Neural progenitor cell (in vitro differentiated cells): ENCODE measurements around the gene DDX60. TPM values are rescaled to one million over a fixed set of nuclear protein-coding genes. Genes with fewer than 3 reads are reported as not detected.

Source experiments
- DNase-seq: peaks from one replicate; pipeline ENCODE4 v3.0.0-alpha.2; 2016; ENCODE audit warnings: low spot score
- H2AFZ ChIP-seq: fragments of 200-600 bp; sonication (generic); replicated peaks from 2 replicates; pipeline ENCODE4 v1.6.1; 2016; ENCODE audit warnings: antibody characterized with exemption
- H3F3A ChIP-seq: fragments of 200-600 bp; sonication (generic); 2 replicates; pipeline ENCODE4 v1.6.1; 2016; ENCODE audit warnings: antibody characterized with exemption, low read depth
- H3K27ac ChIP-seq: fragments of 200-600 bp; sonication (generic); 2 replicates; pipeline ENCODE4 v1.5.1; 2016; ENCODE audit warnings: mild to moderate bottlenecking
- H3K27me3 ChIP-seq: fragments of 200-600 bp; sonication (generic); 2 replicates; pipeline ENCODE4 v1.6.1; 2016; ENCODE audit warnings: mild to moderate bottlenecking, moderate library complexity
- H3K36me3 ChIP-seq: fragments of 200-600 bp; sonication (generic); 2 replicates; pipeline ENCODE4 v1.5.1; 2016
- H3K4me1 ChIP-seq: fragments of 200-600 bp; sonication (generic); 2 replicates; pipeline ENCODE4 v1.6.1; 2016; ENCODE audit warnings: mixed run types
- H3K4me2 ChIP-seq: fragments of 200-600 bp; sonication (generic); 2 replicates; pipeline ENCODE4 v1.6.1; 2016
- H3K4me3 ChIP-seq: fragments of 200-600 bp; sonication (generic); 2 replicates; pipeline ENCODE4 v1.5.1; 2016
- H3K79me2 ChIP-seq: fragments of 200-600 bp; sonication (generic); 2 replicates; pipeline ENCODE4 v1.6.1; 2016; ENCODE audit warnings: low read depth
- H3K9ac ChIP-seq: fragments of 200-600 bp; sonication (generic); 2 replicates; pipeline ENCODE4 v1.6.1; 2016
- H3K9me3 ChIP-seq: fragments of 200-600 bp; sonication (generic); 2 replicates; pipeline ENCODE4 v1.5.1; 2016; ENCODE audit warnings: low read depth
- H4K20me1 ChIP-seq: fragments of 200-600 bp; sonication (generic); 2 replicates; pipeline ENCODE4 v1.6.1; 2016; ENCODE audit warnings: low read depth
- H3K27ac Mint-ChIP-seq: 3 replicates; pipeline ENCODE4 v1.8.0; 2021; ENCODE audit warnings: mixed read lengths
- H3K27me3 Mint-ChIP-seq: 2 replicates; pipeline ENCODE4 v1.8.0; 2022; ENCODE audit warnings: low read depth, mild to moderate bottlenecking, inconsistent platforms, moderate library complexity, mixed read lengths; ENCODE audit not compliant: insufficient read depth
- H3K36me3 Mint-ChIP-seq: 3 replicates; pipeline ENCODE4 v1.8.0; 2021; ENCODE audit warnings: mixed read lengths
- H3K4me1 Mint-ChIP-seq: 3 replicates; pipeline ENCODE4 v1.8.0; 2021; ENCODE audit warnings: mixed read lengths
- H3K4me3 Mint-ChIP-seq: 3 replicates; pipeline ENCODE4 v1.8.0; 2021; ENCODE audit warnings: mild to moderate bottlenecking, moderate library complexity, mixed read lengths
- H3K9me3 Mint-ChIP-seq: 3 replicates; pipeline ENCODE4 v1.8.0; 2020; ENCODE audit warnings: mixed read lengths
- EZH2 ChIP-seq: fragments of 200-600 bp; sonication (generic); IDR thresholded peaks from 2 replicates; pipeline ENCODE4 v1.6.1; 2017; ENCODE audit warnings: antibody characterized with exemption, mild to moderate bottlenecking, moderate library complexity
- EZH2phosphoT487 ChIP-seq: fragments of 200-600 bp; sonication (generic); IDR thresholded peaks from 2 replicates; pipeline ENCODE4 v1.6.1; 2017; ENCODE audit warnings: antibody characterized with exemption
- total RNA-seq: library from RNA; depleted of rRNA; stranded (reverse); fragments of >200 nt; gene quantifications from 2 replicates; pipeline ENCODE4 v1.2.3, GENCODE V29; 2015; ENCODE audit warnings: low replicate concordance
- TF ChIP-seq, protein P1 (sequence below): fragments of 200-600 bp; sonication (generic); IDR thresholded peaks from 2 replicates; pipeline ENCODE4 v1.5.1; 2017; ENCODE audit warnings: antibody characterized with exemption, mild to moderate bottlenecking

Gene DDX60
- total RNA-seq, 1 donor from 2014 or later = 7.8 TPM

DNA sequence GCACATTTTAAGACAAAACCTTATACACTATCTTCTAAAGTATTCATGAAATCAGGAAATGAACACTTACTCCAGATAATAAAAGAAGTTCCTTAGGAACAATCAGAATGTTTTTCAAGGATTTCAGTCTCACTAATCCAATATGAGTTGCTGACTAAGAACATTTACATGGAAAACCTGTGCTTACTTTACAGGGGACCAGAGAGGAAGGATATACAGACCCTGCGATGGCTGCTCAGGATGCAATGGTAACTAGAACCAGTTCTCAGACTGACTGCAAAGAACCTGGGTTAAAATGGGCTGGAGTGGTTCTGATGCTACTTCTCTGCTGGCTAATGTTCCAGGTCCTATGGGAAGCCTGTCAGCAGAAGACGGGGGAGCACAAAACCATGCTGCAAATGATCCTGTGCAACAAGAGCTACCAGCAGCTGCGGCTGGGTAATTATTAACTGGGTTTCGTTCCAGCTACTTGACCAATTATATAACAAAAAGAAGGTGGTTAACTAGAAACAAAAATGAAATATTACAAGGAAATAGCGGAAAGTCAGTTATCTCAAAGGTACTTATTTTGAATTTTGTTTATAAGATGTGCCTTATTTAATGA, 140.9 kb downstream of the DDX60 start:
- no peak overlapping the region for H3K4me3 Mint-ChIP-seq

DNA sequence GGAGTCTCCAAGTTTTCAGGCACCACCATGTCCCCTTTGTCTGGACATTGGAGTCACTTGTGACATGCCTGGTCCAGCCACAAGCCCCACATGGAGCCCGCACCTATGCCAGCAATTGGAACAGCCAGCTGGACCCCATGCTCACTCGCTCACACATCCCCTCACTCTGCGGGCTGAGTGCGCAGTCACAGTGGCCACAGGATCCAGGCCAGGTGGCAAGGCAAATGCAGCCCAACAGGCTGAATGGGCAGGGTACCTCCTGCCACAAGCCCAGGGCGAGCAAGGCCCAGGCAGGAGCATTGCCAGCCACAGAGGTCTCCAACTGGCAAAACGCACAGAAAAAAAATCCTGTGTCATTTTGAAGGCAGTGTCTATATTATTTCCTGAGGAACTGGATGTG, 144.2 kb downstream of the DDX60 start:
- Mint-ChIP-seq H3K4me1 (no peaks in the 10 kb centered on the region), H3K27ac (no peak overlapping the region), H3K4me3 (no peak overlapping the region), H3K9me3 (no peaks in the 10 kb centered on the region), H3K27me3 (no peaks in the 10 kb centered on the region), H3K36me3 (no peaks in the 10 kb centered on the region)
- TF ChIP-seq, protein P1, sequence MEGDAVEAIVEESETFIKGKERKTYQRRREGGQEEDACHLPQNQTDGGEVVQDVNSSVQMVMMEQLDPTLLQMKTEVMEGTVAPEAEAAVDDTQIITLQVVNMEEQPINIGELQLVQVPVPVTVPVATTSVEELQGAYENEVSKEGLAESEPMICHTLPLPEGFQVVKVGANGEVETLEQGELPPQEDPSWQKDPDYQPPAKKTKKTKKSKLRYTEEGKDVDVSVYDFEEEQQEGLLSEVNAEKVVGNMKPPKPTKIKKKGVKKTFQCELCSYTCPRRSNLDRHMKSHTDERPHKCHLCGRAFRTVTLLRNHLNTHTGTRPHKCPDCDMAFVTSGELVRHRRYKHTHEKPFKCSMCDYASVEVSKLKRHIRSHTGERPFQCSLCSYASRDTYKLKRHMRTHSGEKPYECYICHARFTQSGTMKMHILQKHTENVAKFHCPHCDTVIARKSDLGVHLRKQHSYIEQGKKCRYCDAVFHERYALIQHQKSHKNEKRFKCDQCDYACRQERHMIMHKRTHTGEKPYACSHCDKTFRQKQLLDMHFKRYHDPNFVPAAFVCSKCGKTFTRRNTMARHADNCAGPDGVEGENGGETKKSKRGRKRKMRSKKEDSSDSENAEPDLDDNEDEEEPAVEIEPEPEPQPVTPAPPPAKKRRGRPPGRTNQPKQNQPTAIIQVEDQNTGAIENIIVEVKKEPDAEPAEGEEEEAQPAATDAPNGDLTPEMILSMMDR = no peak
- no peak for TF ChIP-seq EZH2
- no peaks in the 10 kb centered on the region for H4K20me1 ChIP-seq
- H3K4me3 ChIP-seq = no peak overlapping the region
- H3K27me3 ChIP-seq = no peaks in the 10 kb centered on the region
- no peaks in the 10 kb centered on the region for H3K9me3 ChIP-seq
- no peak for DNase-seq
- no peaks in the 10 kb centered on the region for H3K4me1 ChIP-seq
- no peak overlapping the region for H3K4me2 ChIP-seq
- no peaks in the 10 kb centered on the region for H3K79me2 ChIP-seq
- no peak overlapping the region for H2AFZ ChIP-seq
- no peak overlapping the region for H3K9ac ChIP-seq
- no peaks in the 10 kb centered on the region for H3F3A ChIP-seq
- no peaks in the 10 kb centered on the region for H3K36me3 ChIP-seq
- no peak overlapping the region for H3K27ac ChIP-seq

More for the DNA sequence above, 140.9 kb downstream of the DDX60 start:
- DNase-seq = no peak
- no peaks in the 10 kb centered on the region for H4K20me1 ChIP-seq
- H3K4me2 ChIP-seq = no peak overlapping the region
- no peaks in the 10 kb centered on the region for H3K36me3 ChIP-seq
- H3K4me1 ChIP-seq = no peaks in the 10 kb centered on the region
- H3K9ac ChIP-seq = no peak overlapping the region
- no peaks in the 10 kb centered on the region for H3K4me1 Mint-ChIP-seq
- no peaks in the 10 kb centered on the region for H3K9me3 Mint-ChIP-seq
- H3K27ac Mint-ChIP-seq = no peak overlapping the region
- no peak for TF ChIP-seq EZH2phosphoT487
- TF ChIP-seq, protein P1 = no peak
- no peak for TF ChIP-seq EZH2
- H3K79me2 ChIP-seq = no peaks in the 10 kb centered on the region
- H3K27me3 Mint-ChIP-seq = no peaks in the 10 kb centered on the region
- H3K36me3 Mint-ChIP-seq = no peaks in the 10 kb centered on the region
- no peaks in the 10 kb centered on the region for H3K27me3 ChIP-seq
- H2AFZ ChIP-seq = no peak overlapping the region
- no peaks in the 10 kb centered on the region for H3K9me3 ChIP-seq
- H3K4me3 ChIP-seq = no peak overlapping the region
- H3K27ac ChIP-seq = no peak overlapping the region
- no peaks in the 10 kb centered on the region for H3F3A ChIP-seq

DNA sequence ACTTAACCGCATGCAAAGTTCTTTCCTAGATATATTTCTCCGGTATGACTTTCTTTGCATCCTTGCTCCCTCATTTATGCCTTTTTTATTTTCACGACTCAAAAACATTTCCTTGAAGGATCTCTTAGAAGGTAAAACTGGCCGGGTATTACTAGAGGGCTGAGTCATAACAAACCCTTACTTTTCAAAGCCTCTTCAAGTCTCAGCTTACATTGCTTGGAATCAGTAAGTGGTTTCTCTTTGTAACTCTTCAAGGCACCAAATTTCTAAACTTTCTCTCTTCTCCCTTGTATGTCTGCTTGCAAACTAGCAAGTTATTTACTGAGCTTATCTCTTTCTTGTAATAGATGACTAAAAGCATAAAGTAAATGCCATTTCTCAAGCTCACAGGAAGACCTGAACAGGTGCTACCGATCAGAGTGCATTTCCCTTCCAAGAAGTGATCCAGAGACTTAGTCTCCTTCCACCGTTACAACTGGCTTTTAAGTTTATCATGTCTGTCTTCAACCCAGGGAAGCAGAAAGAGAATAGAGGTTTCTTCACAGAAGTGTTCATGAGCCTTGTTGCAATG, 150.8 kb downstream of the DDX60 start:
- Histone ChIP-seq H3K4me1 (no peaks in the 10 kb centered on the region), H3K9ac (no peak overlapping the region), H3K27me3 (no peaks in the 10 kb centered on the region), H3K4me2 (no peak overlapping the region), H3K4me3 (no peak overlapping the region), H3K36me3 (no peaks in the 10 kb centered on the region), H3K27ac (no peak overlapping the region), H4K20me1 (no peaks in the 10 kb centered on the region), H2AFZ (no peak overlapping the region), H3K9me3 (no peaks in the 10 kb centered on the region), H3K79me2 (no peaks in the 10 kb centered on the region), H3F3A (no peaks in the 10 kb centered on the region)
- no peak for DNase-seq
- H3K27ac Mint-ChIP-seq = no peak overlapping the region
- H3K36me3 Mint-ChIP-seq = no peaks in the 10 kb centered on the region
- H3K4me1 Mint-ChIP-seq = no peaks in the 10 kb centered on the region
- peaks cover 2% of the 10 kb centered on the region for H3K27me3 Mint-ChIP-seq
- no peaks in the 10 kb centered on the region for H3K9me3 Mint-ChIP-seq
- no peak overlapping the region for H3K4me3 Mint-ChIP-seq
- TF ChIP-seq EZH2phosphoT487 = no peak
- no peak for TF ChIP-seq EZH2
- TF ChIP-seq, protein P1 = no peak

Other genes with a start within 250 kb of the DDX60 start
- not detected in 2 replicates for gene ANXA10, start 226.2 kb downstream of the DDX60 start, total RNA-seq
- gene DDX60L, start 161.7 kb upstream of the DDX60 start, total RNA-seq = 0.77 and 1.3 TPM in 2 replicates
- gene PALLD, start 178.3 kb upstream of the DDX60 start, total RNA-seq = 64.8 and 85.7 TPM in 2 replicates